GM19240 (cell line): Measurements from ENCODE around the gene SMIM12.
A peak's percentile ranks its signal among the peaks of the same experiment; 100 is the strongest.

ENCODE experiments used
- DNase-seq: peaks from one replicate; pipeline ENCODE4 v3.0.0; 2011; ENCODE audit warnings: low spot score; ENCODE audit not compliant: insufficient read length

The SMIM12 gene

GRCh38 chr1:34874296-34874952 is 14.9 kb upstream of the SMIM12 start:
- DNase-seq: no peak

- no peak for DNase-seq
These were observed 12.6 kb upstream of the SMIM12 start for GRCh38 chr1:34872133-34872503.

- no peak for DNase-seq
These were observed 12.0 kb upstream of the SMIM12 start for GRCh38 chr1:34871443-34872132.

GRCh38 chr1:34870395-34870794 is 10.8 kb upstream of the SMIM12 start:
- DNase-seq: no peak

GRCh38 chr1:34869760-34870159 is 10.2 kb upstream of the SMIM12 start:
- DNase-seq: no peak

- no peak for DNase-seq
These were observed 8.9 kb upstream of the SMIM12 start for GRCh38 chr1:34868230-34869049.

- DNase-seq: no peak
These were observed 7.9 kb upstream of the SMIM12 start for GRCh38 chr1:34867415-34867814.

- no peak for DNase-seq
These were observed 7.2 kb upstream of the SMIM12 start for GRCh38 chr1:34866762-34867109.

- DNase-seq: peak; percentile 87
These were observed 6.6 kb upstream of the SMIM12 start for GRCh38 chr1:34865981-34866761.

GRCh38 chr1:34865573-34865972 is 6.0 kb upstream of the SMIM12 start:
- no peak for DNase-seq

GRCh38 chr1:34864759-34865158 is 5.2 kb upstream of the SMIM12 start:
- no peak for DNase-seq

GRCh38 chr1:34863501-34863900 is 4.0 kb upstream of the SMIM12 start:
- DNase-seq: no peak

- no peak for DNase-seq
These were observed 576 bp downstream of the SMIM12 start for GRCh38 chr1:34858901-34859445.

GRCh38 chr1:34856697-34857096 is 2.9 kb downstream of the SMIM12 start:
- DNase-seq: no peak

- DNase-seq: peak; percentile 95
These were observed 6.8 kb downstream of the SMIM12 start for GRCh38 chr1:34852677-34853217.

- no peak for DNase-seq
These were observed 8.0 kb downstream of the SMIM12 start for GRCh38 chr1:34851431-34852105.

- no peak for DNase-seq
These were observed 9.2 kb downstream of the SMIM12 start for GRCh38 chr1:34850382-34850781.

GRCh38 chr1:34847094-34847493 is 12.5 kb downstream of the SMIM12 start:
- DNase-seq: no peak

GRCh38 chr1:34846265-34846664 is 13.3 kb downstream of the SMIM12 start:
- no peak for DNase-seq

GRCh38 chr1:34845131-34845901 is 14.2 kb downstream of the SMIM12 start:
- no peak for DNase-seq
